ENCODE results near the gene GDF11. TPM values are rescaled to one million over a fixed set of nuclear protein-coding genes. Genes with fewer than 3 reads are reported as not detected.

Gene GDF11
- total RNA-seq, 4 donors from 2014 or later: 1.9 to 5.4 (median 2.5) TPM

DNA sequence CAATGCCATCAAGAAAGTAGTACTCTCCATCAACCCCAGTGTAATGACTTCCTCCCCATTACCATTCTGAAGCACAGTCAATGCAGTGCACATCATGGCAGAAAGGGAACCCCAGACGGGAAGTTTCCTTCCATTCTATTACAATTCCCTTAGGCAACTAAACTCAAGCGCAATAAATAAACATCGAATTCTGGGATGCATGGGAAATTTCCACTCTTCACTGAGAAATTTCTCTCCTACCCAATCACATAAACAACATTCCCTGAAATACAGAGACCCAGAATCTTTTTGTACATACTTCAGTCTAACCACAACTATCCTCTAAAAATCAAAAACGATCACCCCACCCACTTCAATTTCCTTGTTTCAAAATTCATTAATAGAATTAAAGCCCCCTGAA is 54.6 kb downstream of the GDF11 start:
- DNase-seq (ENCODE audit: low spot score) (no peak), ATAC-seq (ENCODE audit: low FRiP score) (no peak)
- TF ChIP-seq, protein P1, sequence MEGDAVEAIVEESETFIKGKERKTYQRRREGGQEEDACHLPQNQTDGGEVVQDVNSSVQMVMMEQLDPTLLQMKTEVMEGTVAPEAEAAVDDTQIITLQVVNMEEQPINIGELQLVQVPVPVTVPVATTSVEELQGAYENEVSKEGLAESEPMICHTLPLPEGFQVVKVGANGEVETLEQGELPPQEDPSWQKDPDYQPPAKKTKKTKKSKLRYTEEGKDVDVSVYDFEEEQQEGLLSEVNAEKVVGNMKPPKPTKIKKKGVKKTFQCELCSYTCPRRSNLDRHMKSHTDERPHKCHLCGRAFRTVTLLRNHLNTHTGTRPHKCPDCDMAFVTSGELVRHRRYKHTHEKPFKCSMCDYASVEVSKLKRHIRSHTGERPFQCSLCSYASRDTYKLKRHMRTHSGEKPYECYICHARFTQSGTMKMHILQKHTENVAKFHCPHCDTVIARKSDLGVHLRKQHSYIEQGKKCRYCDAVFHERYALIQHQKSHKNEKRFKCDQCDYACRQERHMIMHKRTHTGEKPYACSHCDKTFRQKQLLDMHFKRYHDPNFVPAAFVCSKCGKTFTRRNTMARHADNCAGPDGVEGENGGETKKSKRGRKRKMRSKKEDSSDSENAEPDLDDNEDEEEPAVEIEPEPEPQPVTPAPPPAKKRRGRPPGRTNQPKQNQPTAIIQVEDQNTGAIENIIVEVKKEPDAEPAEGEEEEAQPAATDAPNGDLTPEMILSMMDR (IDR thresholded peaks at IDR 0.05): no peak

Small RNAs within 50 kb of the gene (small RNA-seq; reads per million reads assigned to genes)
- not detected for gene AC009779.1
- not detected for gene RF00017

Other genes starting within 250 kb of the GDF11 start
- not detected for gene OR6C4, start 193.5 kb upstream of the GDF11 start, total RNA-seq
- gene OR2AP1, start 170.7 kb upstream of the GDF11 start, total RNA-seq: not detected
- not detected for gene OR10P1, start 106.2 kb upstream of the GDF11 start, total RNA-seq
- 100 to 1,000 TPM; 101 to 207 (median 156) TPM for gene ITGA7, start 35.2 kb upstream of the GDF11 start, total RNA-seq
- 100 to 1,000 TPM; 168 to 247 (median 213) TPM for gene BLOC1S1, start 27.1 kb upstream of the GDF11 start, total RNA-seq
- gene RDH5, start 22.7 kb upstream of the GDF11 start, total RNA-seq: 100 to 1,000 TPM in 2 of 4 donors, 10 to 100 TPM in 2; 77.4 to 119 (median 100) TPM
- gene CD63, start 14.1 kb upstream of the GDF11 start, total RNA-seq: 1,000 to 10,000 TPM in 2 of 4 donors, 100 to 1,000 TPM in 2; 736 to 1,401 (median 892) TPM
- 10 to 100 TPM; 43.8 to 62.7 (median 52.5) TPM for gene SARNP, start 74.6 kb downstream of the GDF11 start, total RNA-seq
- 10 to 100 TPM; 24.6 to 34.2 (median 28.6) TPM for gene ORMDL2, start 74.9 kb downstream of the GDF11 start, total RNA-seq
- gene DNAJC14, start 86.5 kb downstream of the GDF11 start, total RNA-seq: 10 to 100 TPM; 37.2 to 46.7 (median 42.3) TPM
- 100 to 1,000 TPM in 3 of 4 donors, 10 to 100 TPM in 1; 35.0 to 616 (median 308) TPM for gene MMP19, start 99.8 kb downstream of the GDF11 start, total RNA-seq
- gene PYM1, start 184.8 kb downstream of the GDF11 start, total RNA-seq: 10 to 100 TPM; 28.2 to 37.6 (median 29.8) TPM
- 10 to 100 TPM; 26.0 to 57.0 (median 37.9) TPM for gene DGKA, start 188.0 kb downstream of the GDF11 start, total RNA-seq
- 1 to 10 TPM in 2 of 4 donors, under 1 TPM in 2; 0.65 to 5.2 (median 1.2) TPM for gene PMEL, start 222.9 kb downstream of the GDF11 start, total RNA-seq
- gene CDK2, start 223.7 kb downstream of the GDF11 start, total RNA-seq: 10 to 100 TPM in 3 of 4 donors, 1 to 10 TPM in 1; 9.7 to 23.7 (median 17.5) TPM
- gene RAB5B, start 231.0 kb downstream of the GDF11 start, total RNA-seq: 10 to 100 TPM; 46.2 to 71.5 (median 64.8) TPM